HepG2 (cell line): Measurements from ENCODE around the gene KIAA0319L. TPM values are rescaled to one million over a fixed set of nuclear protein-coding genes. Genes with fewer than 3 reads are reported as not detected.
A peak's percentile ranks its signal among the peaks of the same experiment; 100 is the strongest.

Experiments
- ARNTL ChIP-seq: sonication (generic); formaldehyde crosslinking; IDR thresholded peaks from 2 replicates; pipeline ENCODE4 v1.4.0; 2020; ENCODE audit warnings: mild to moderate bottlenecking, missing genetic modification reagents
- EED ChIP-seq: sonication (generic); formaldehyde crosslinking; IDR thresholded peaks from 2 replicates; pipeline ENCODE4 v1.5.0; 2020; ENCODE audit warnings: mild to moderate bottlenecking, missing genetic modification reagents
- HDAC1 ChIP-seq: sonication (generic); formaldehyde crosslinking; IDR thresholded peaks from 2 replicates; pipeline ENCODE4 v1.5.1; 2020; ENCODE audit warnings: mild to moderate bottlenecking, missing genetic modification reagents
- KAT7 ChIP-seq: IDR thresholded peaks from 2 replicates; pipeline ENCODE4 v1.6.1; 2018; ENCODE audit warnings: borderline replicate concordance, missing compliant biosample characterization
- NFAT5 ChIP-seq: sonication (generic); formaldehyde crosslinking; IDR thresholded peaks from 2 replicates; pipeline ENCODE4 v1.4.0; 2020; ENCODE audit warnings: missing genetic modification reagents
- POLR2A ChIP-seq, 2 experiments: IDR thresholded peaks; 2 replicates each; pipeline ENCODE4 v1.6.1; 2011; ENCODE audit warnings: low read depth in 2 of 2, low read length in 2 of 2, mild to moderate bottlenecking in 1 of 2, moderate library complexity in 1 of 2; ENCODE audit not compliant: insufficient read depth in 1 of 2
- REST ChIP-seq, 2 experiments: IDR thresholded peaks; 2 replicates each; pipeline ENCODE4 v1.6.1; 2011 to 2012; ENCODE audit warnings: low read length in 2 of 2, borderline replicate concordance in 1 of 2, low read depth in 1 of 2, mild to moderate bottlenecking in 1 of 2, moderate library complexity in 1 of 2
- RFX5 ChIP-seq: IDR thresholded peaks from 2 replicates; pipeline ENCODE4 v1.6.1; 2011; ENCODE audit warnings: low read depth, low read length, improper control_type of control experiment
- SMARCE1 ChIP-seq: fragments of 450-650 bp; IDR thresholded peaks from 2 replicates; pipeline ENCODE4 v1.6.1; 2017; ENCODE audit warnings: borderline replicate concordance
- TEAD3 ChIP-seq: optimal IDR thresholded peaks from 2 replicates; pipeline ENCODE3; 2016; ENCODE audit warnings: borderline replicate concordance
- TERF1 ChIP-seq: sonication (generic); formaldehyde crosslinking; IDR thresholded peaks from 2 replicates; pipeline ENCODE4 v1.8.0; 2022; ENCODE audit warnings: mild to moderate bottlenecking, missing genetic modification reagents, moderate library complexity
- ZFY ChIP-seq: sonication (generic); formaldehyde crosslinking; IDR thresholded peaks from 2 replicates; pipeline ENCODE4 v1.4.0; 2020; ENCODE audit warnings: missing genetic modification reagents
- ZNF234 ChIP-seq: sonication (generic); formaldehyde crosslinking; conservative IDR thresholded peaks from 2 replicates; pipeline ENCODE4 v1.5.1; 2020; ENCODE audit warnings: mild to moderate bottlenecking, missing genetic modification reagents
- ZNF235 ChIP-seq: sonication (generic); formaldehyde crosslinking; IDR thresholded peaks from 2 replicates; pipeline ENCODE4 v1.8.1; 2023; ENCODE audit warnings: mild to moderate bottlenecking, missing genetic modification reagents, borderline replicate concordance
- ZNF260 ChIP-seq: sonication (generic); formaldehyde crosslinking; IDR thresholded peaks from 2 replicates; pipeline ENCODE4 v1.4.0; 2020; ENCODE audit warnings: missing genetic modification reagents, low read depth, mild to moderate bottlenecking, borderline replicate concordance
- ZNF512 ChIP-seq: sonication (generic); formaldehyde crosslinking; IDR thresholded peaks from 2 replicates; pipeline ENCODE4 v1.4.0; 2020; ENCODE audit warnings: mild to moderate bottlenecking, missing genetic modification reagents
- ZNF567 ChIP-seq: sonication (generic); formaldehyde crosslinking; IDR thresholded peaks from 2 replicates; pipeline ENCODE4 v1.8.1; 2023; ENCODE audit warnings: mild to moderate bottlenecking, missing genetic modification reagents, borderline replicate concordance
- ZNF572 ChIP-seq: sonication (generic); formaldehyde crosslinking; IDR thresholded peaks from 2 replicates; pipeline ENCODE4 v1.5.1; 2020; ENCODE audit warnings: mild to moderate bottlenecking, missing genetic modification reagents
- polyA plus RNA-seq, 8 experiments: library from polyadenylated mRNA; depleted of rRNA in 3 of 8; stranded (reverse) in 7 of 8; unstranded in 1 of 8; fragments of >200 nt; fragmentation: Illumina TruSeq in 4 of 8; extraction: Trizol in 4 of 8; gene quantifications; 2 replicates each; pipeline versions ENCODE4 v1.2.1 to v1.2.3, GENCODE V29; 2011 to 2016; ENCODE audit warnings: low read depth in 4 of 8, missing spikeins in 1 of 8, mixed read lengths in 1 of 8; ENCODE audit not compliant: insufficient read depth in 1 of 8
- total RNA-seq, 5 experiments: library from RNA; depleted of rRNA; stranded (reverse); fragments of >200 nt; fragmentation: Illumina TruSeq; extraction: Trizol; gene quantifications; 2 replicates each; pipeline ENCODE4 v1.2.3, GENCODE V29; 2016; ENCODE audit warnings: low read depth in 1 of 5

KIAA0319L gene
- total and polyA plus RNA-seq, 2 of the 13 experiments (the other 11 are each of a cell fraction or from before 2014, with no cell fraction given) = 33.4 to 82.6 TPM

- TF ChIP-seq ZNF260 (CRISPR knock-in tag) (no peak), TERF1 (CRISPR knock-in tag) (no peak), ZNF572 (CRISPR knock-in tag) (no peak), EED (CRISPR knock-in tag) (peak; percentile 82; the same call in 1 of the 2 replicates), ZNF512 (CRISPR knock-in tag) (no peak), ZNF234 (CRISPR knock-in tag) (no peak), POLR2A (IDR thresholded peaks at IDR 0.05; ENCODE audit: insufficient read depth in 1 of 2, low read depth in 2 of 2, low read length in 2 of 2) (peak; percentile 38 to 91; a peak in 3 of 4 replicates), ARNTL (CRISPR knock-in tag) (peak; percentile 74), HDAC1 (CRISPR knock-in tag) (0 out of 2 replicates have a peak, but pooled peaks have one; percentile 52), NFAT5 (CRISPR knock-in tag) (no peak; the same call in 1 of the 2 replicates), RFX5 (0 out of 2 replicates have a peak, but pooled peaks have one; percentile 9), SMARCE1 (no peak), KAT7 (CRISPR knock-in tag) (no peak; the same call in 1 of the 2 replicates), ZNF235 (no peak), ZFY (no peak), REST (IDR thresholded peaks at IDR 0.05; ENCODE audit: borderline replicate concordance in 1 of 2, low read depth in 1 of 2, low read length in 2 of 2) (peak in 1 of 2 experiments; percentile 48; a peak in 1 of 4 replicates), TEAD3 (CRISPR knock-in tag) (peak; percentile 18), ZNF567 (CRISPR knock-in tag) (no peak)
Measured at GRCh38 chr1:35557611-35558373, 589 bp upstream of the KIAA0319L start, which contains the start of gene NCDN (continued).
